HEK293T (cell line): ENCODE measurements around the gene FUBP1.

ENCODE experiments used
- FOXM1 ChIP-seq: fragments of 450-650 bp; IDR thresholded peaks from 2 replicates; pipeline ENCODE4 v1.6.1; 2017; ENCODE audit warnings: mild to moderate bottlenecking, borderline replicate concordance
- LEF1 ChIP-seq: fragments of 450-650 bp; IDR thresholded peaks from 2 replicates; pipeline ENCODE4 v1.6.1; 2017; ENCODE audit warnings: mild to moderate bottlenecking, borderline replicate concordance
- SP1 ChIP-seq: fragments of 450-650 bp; IDR thresholded peaks from 2 replicates; pipeline ENCODE4 v1.6.1; 2017
- SUZ12 ChIP-seq: fragments of 450-650 bp; IDR thresholded peaks from 2 replicates; pipeline ENCODE4 v1.6.1; 2016; ENCODE audit warnings: mild to moderate bottlenecking

- TF ChIP-seq SP1 (no peak), SUZ12 (no peak), FOXM1 (no peak), LEF1 (no peak)
Observed at GRCh38 chr1:77929806-77930205, 49.1 kb downstream of the FUBP1 start.
